Activated naive CD4-positive, alpha-beta T cell treated with anti-CD3 and anti-CD28 coated beads, Interleukin-2, amount 10 ng/mL, durations not matched to agents 7 days and 5 days (primary cell): ENCODE measurements around the gene GMDS.

Experiments used
- CTCF ChIA-PET: fragments of 350-600 bp; sonication (Branson Sonifier 250); formaldehyde crosslinking; loops from one replicate; lab custom pipeline; 2021; ENCODE audit warnings: antibody characterized with exemption; lab: Charles Lee
- DNase-seq: peaks from one replicate; pipeline ENCODE4 v3.0.0-alpha.2; 2020
- H3K27ac Mint-ChIP-seq: one replicate; pipeline ENCODE4 v1.8.0; 2021; ENCODE audit warnings: mild to moderate bottlenecking, moderate library complexity, mixed read lengths
- H3K27me3 Mint-ChIP-seq: one replicate; pipeline ENCODE4 v1.8.0; 2021; ENCODE audit warnings: mild to moderate bottlenecking, mixed read lengths
- H3K36me3 Mint-ChIP-seq: one replicate; pipeline ENCODE4 v1.8.0; 2021; ENCODE audit warnings: mixed read lengths
- H3K4me1 Mint-ChIP-seq: one replicate; pipeline ENCODE4 v1.8.0; 2021; ENCODE audit warnings: mixed read lengths
- H3K4me3 Mint-ChIP-seq: one replicate; pipeline ENCODE4 v1.8.0; 2021; ENCODE audit warnings: mild to moderate bottlenecking, moderate library complexity, mixed read lengths
- H3K9me3 Mint-ChIP-seq: one replicate; pipeline ENCODE4 v1.8.0; 2021; ENCODE audit warnings: mixed read lengths

Gene GMDS

GRCh38 chr6:1667805-1668175 is 577.6 kb downstream of the GMDS start:
- Mint-ChIP-seq H3K4me3 (no peak overlapping the region), H3K27ac (no peak overlapping the region), H3K9me3 (no peaks in the 10 kb centered on the region), H3K27me3 (peaks cover 3% of the 10 kb centered on the region), H3K4me1 (no peaks in the 10 kb centered on the region), H3K36me3 (no peaks in the 10 kb centered on the region)
- CTCF ChIA-PET, result interaction anchor here (1.6 kb wide), 1 partner anchor 967 kb away, joined by 3 read pairs; no protein-coding TSS in a partner anchor
- no peak for DNase-seq

GRCh38 chr6:1667012-1667804 is 578.2 kb downstream of the GMDS start:
- no peak overlapping the region for H3K27ac Mint-ChIP-seq
- DNase-seq, result no peak
- CTCF ChIA-PET, result interaction anchor here (1.6 kb wide), 1 partner anchor 967 kb away, joined by 3 read pairs; no protein-coding TSS in a partner anchor
- H3K27me3 Mint-ChIP-seq, result peaks cover 3% of the 10 kb centered on the region
- no peaks in the 10 kb centered on the region for H3K36me3 Mint-ChIP-seq
- H3K9me3 Mint-ChIP-seq, result no peaks in the 10 kb centered on the region
- H3K4me3 Mint-ChIP-seq, result no peak overlapping the region
- no peaks in the 10 kb centered on the region for H3K4me1 Mint-ChIP-seq

GRCh38 chr6:1665214-1665613 is 580.2 kb downstream of the GMDS start:
- DNase-seq, result no peak
- H3K27me3 Mint-ChIP-seq, result peaks cover 3% of the 10 kb centered on the region
- no peaks in the 10 kb centered on the region for H3K36me3 Mint-ChIP-seq
- no peak overlapping the region for H3K27ac Mint-ChIP-seq
- no peaks in the 10 kb centered on the region for H3K4me1 Mint-ChIP-seq
- H3K4me3 Mint-ChIP-seq, result no peak overlapping the region
- no peaks in the 10 kb centered on the region for H3K9me3 Mint-ChIP-seq
- CTCF ChIA-PET, result no interaction called here

GRCh38 chr6:1664329-1664728 is 581.1 kb downstream of the GMDS start:
- no peak overlapping the region for H3K4me3 Mint-ChIP-seq
- H3K9me3 Mint-ChIP-seq, result no peaks in the 10 kb centered on the region
- no peak overlapping the region for H3K27ac Mint-ChIP-seq
- H3K27me3 Mint-ChIP-seq, result no peaks in the 10 kb centered on the region
- H3K36me3 Mint-ChIP-seq, result no peaks in the 10 kb centered on the region
- CTCF ChIA-PET, result no interaction called here
- H3K4me1 Mint-ChIP-seq, result no peaks in the 10 kb centered on the region
- no peak for DNase-seq

- no peaks in the 10 kb centered on the region for H3K27me3 Mint-ChIP-seq
- H3K27ac Mint-ChIP-seq, result no peak overlapping the region
- no peaks in the 10 kb centered on the region for H3K9me3 Mint-ChIP-seq
- no peak overlapping the region for H3K4me3 Mint-ChIP-seq
- CTCF ChIA-PET, result no interaction called here
- no peaks in the 10 kb centered on the region for H3K36me3 Mint-ChIP-seq
- H3K4me1 Mint-ChIP-seq, result no peaks in the 10 kb centered on the region
- DNase-seq, result no peak
Observed at GRCh38 chr6:1663511-1663910, 581.9 kb downstream of the GMDS start.

- no peak for DNase-seq
- no peaks in the 10 kb centered on the region for H3K36me3 Mint-ChIP-seq
- CTCF ChIA-PET, result interaction anchor here (1.5 kb wide), 1 partner anchor 11 kb away, joined by 3 read pairs; no protein-coding TSS in a partner anchor
- H3K27me3 Mint-ChIP-seq, result no peaks in the 10 kb centered on the region
- H3K4me1 Mint-ChIP-seq, result no peaks in the 10 kb centered on the region
- H3K9me3 Mint-ChIP-seq, result no peaks in the 10 kb centered on the region
- H3K27ac Mint-ChIP-seq, result no peak overlapping the region
- H3K4me3 Mint-ChIP-seq, result no peak overlapping the region
Observed at GRCh38 chr6:1662534-1662933, 582.9 kb downstream of the GMDS start.

GRCh38 chr6:1659816-1660215 is 585.6 kb downstream of the GMDS start:
- Mint-ChIP-seq H3K4me1 (no peaks in the 10 kb centered on the region), H3K36me3 (no peaks in the 10 kb centered on the region), H3K27me3 (no peaks in the 10 kb centered on the region), H3K9me3 (no peaks in the 10 kb centered on the region), H3K4me3 (no peak overlapping the region), H3K27ac (no peak overlapping the region)
- CTCF ChIA-PET, result no interaction called here
- DNase-seq, result no peak

- H3K27me3 Mint-ChIP-seq, result no peaks in the 10 kb centered on the region
- H3K4me1 Mint-ChIP-seq, result no peaks in the 10 kb centered on the region
- CTCF ChIA-PET, result no interaction called here
- no peak overlapping the region for H3K27ac Mint-ChIP-seq
- H3K4me3 Mint-ChIP-seq, result no peak overlapping the region
- no peaks in the 10 kb centered on the region for H3K9me3 Mint-ChIP-seq
- DNase-seq, result no peak
- no peaks in the 10 kb centered on the region for H3K36me3 Mint-ChIP-seq
Observed at GRCh38 chr6:1658212-1659005, 587.0 kb downstream of the GMDS start.

GRCh38 chr6:1657771-1658165 is 587.6 kb downstream of the GMDS start:
- no peak overlapping the region for H3K4me3 Mint-ChIP-seq
- no peaks in the 10 kb centered on the region for H3K27me3 Mint-ChIP-seq
- no peak for DNase-seq
- H3K27ac Mint-ChIP-seq, result no peak overlapping the region
- no peaks in the 10 kb centered on the region for H3K9me3 Mint-ChIP-seq
- H3K4me1 Mint-ChIP-seq, result no peaks in the 10 kb centered on the region
- no peaks in the 10 kb centered on the region for H3K36me3 Mint-ChIP-seq
- CTCF ChIA-PET, result no interaction called here

- Mint-ChIP-seq H3K9me3 (no peaks in the 10 kb centered on the region), H3K27me3 (no peaks in the 10 kb centered on the region), H3K36me3 (no peaks in the 10 kb centered on the region), H3K4me3 (no peak overlapping the region), H3K27ac (no peak overlapping the region), H3K4me1 (no peaks in the 10 kb centered on the region)
- DNase-seq, result no peak
- CTCF ChIA-PET, result no interaction called here
Observed at GRCh38 chr6:1657116-1657770, 588.2 kb downstream of the GMDS start.

GRCh38 chr6:1654054-1654453 is 591.4 kb downstream of the GMDS start:
- Mint-ChIP-seq H3K36me3 (no peaks in the 10 kb centered on the region), H3K4me1 (no peaks in the 10 kb centered on the region), H3K4me3 (no peak overlapping the region), H3K27ac (no peak overlapping the region), H3K9me3 (no peaks in the 10 kb centered on the region), H3K27me3 (no peaks in the 10 kb centered on the region)
- DNase-seq, result no peak
- CTCF ChIA-PET, result no interaction called here

GRCh38 chr6:1652842-1653241 is 592.6 kb downstream of the GMDS start:
- no peak for DNase-seq
- CTCF ChIA-PET, result no interaction called here
- no peak overlapping the region for H3K4me3 Mint-ChIP-seq
- no peaks in the 10 kb centered on the region for H3K4me1 Mint-ChIP-seq
- no peaks in the 10 kb centered on the region for H3K27me3 Mint-ChIP-seq
- no peak overlapping the region for H3K27ac Mint-ChIP-seq
- no peaks in the 10 kb centered on the region for H3K36me3 Mint-ChIP-seq
- no peaks in the 10 kb centered on the region for H3K9me3 Mint-ChIP-seq

GRCh38 chr6:1651362-1651761 is 594.0 kb downstream of the GMDS start:
- no peaks in the 10 kb centered on the region for H3K9me3 Mint-ChIP-seq
- no peaks in the 10 kb centered on the region for H3K27me3 Mint-ChIP-seq
- DNase-seq, result no peak
- CTCF ChIA-PET, result interaction anchor here (1.0 kb wide), 1 partner anchor 11 kb away, joined by 3 read pairs; no protein-coding TSS in a partner anchor
- no peak overlapping the region for H3K4me3 Mint-ChIP-seq
- no peaks in the 10 kb centered on the region for H3K4me1 Mint-ChIP-seq
- no peak overlapping the region for H3K27ac Mint-ChIP-seq
- H3K36me3 Mint-ChIP-seq, result no peaks in the 10 kb centered on the region

- no peak overlapping the region for H3K4me3 Mint-ChIP-seq
- CTCF ChIA-PET, result no interaction called here
- H3K4me1 Mint-ChIP-seq, result no peaks in the 10 kb centered on the region
- no peaks in the 10 kb centered on the region for H3K36me3 Mint-ChIP-seq
- peak overlapping the region; percentile 21 for H3K27ac Mint-ChIP-seq
- H3K9me3 Mint-ChIP-seq, result no peaks in the 10 kb centered on the region
- no peak for DNase-seq
- H3K27me3 Mint-ChIP-seq, result no peaks in the 10 kb centered on the region
Observed at GRCh38 chr6:1645466-1646185, 599.8 kb downstream of the GMDS start.
